ENCODE data around the gene INO80C.
"Not testable (repeated sequence)": the region's sequence is repeated elsewhere in the genome, so short reads cannot be mapped to it uniquely, and the experiment has no call there.

The INO80C gene

GRCh38 chr18:35507192-35507591 lies 9.4 kb upstream of the INO80C start:
- FAIRE-seq (no peak), DNase-seq (ENCODE audit: insufficient read length, low spot score) (no peak)
- no peak for TF ChIP-seq POLR2A (IDR thresholded peaks at IDR 0.05; ENCODE audit: low read depth, low read length)

GRCh38 chr18:35506024-35506712 lies 8.4 kb upstream of the INO80C start:
- no peak for TF ChIP-seq POLR2A (IDR thresholded peaks at IDR 0.05; ENCODE audit: low read depth, low read length)
- no peak for FAIRE-seq
- no peak for DNase-seq (ENCODE audit: insufficient read length, low spot score)

- FAIRE-seq (no peak), DNase-seq (ENCODE audit: insufficient read length, low spot score) (no peak)
- TF ChIP-seq POLR2A (IDR thresholded peaks at IDR 0.05; ENCODE audit: low read depth, low read length) = no peak
Measured at GRCh38 chr18:35504996-35505395, 7.2 kb upstream of the INO80C start.

- no peak for FAIRE-seq
- DNase-seq (ENCODE audit: insufficient read length, low spot score) = no peak
- TF ChIP-seq POLR2A (IDR thresholded peaks at IDR 0.05; ENCODE audit: low read depth, low read length) = no peak
Measured at GRCh38 chr18:35502052-35502451, 4.3 kb upstream of the INO80C start.

GRCh38 chr18:35501369-35501768 lies 3.6 kb upstream of the INO80C start:
- FAIRE-seq (no peak), DNase-seq (ENCODE audit: insufficient read length, low spot score) (no peak)
- no peak for TF ChIP-seq POLR2A (IDR thresholded peaks at IDR 0.05; ENCODE audit: low read depth, low read length)

GRCh38 chr18:35500113-35500512 lies 2.4 kb upstream of the INO80C start:
- FAIRE-seq (no peak), DNase-seq (ENCODE audit: insufficient read length, low spot score) (no peak)
- TF ChIP-seq POLR2A (IDR thresholded peaks at IDR 0.05; ENCODE audit: low read depth, low read length) = no peak

GRCh38 chr18:35497027-35497369 lies 762 bp downstream of the INO80C start:
- TF ChIP-seq POLR2A (IDR thresholded peaks at IDR 0.05; ENCODE audit: low read depth, low read length) = no peak
- no peak for DNase-seq (ENCODE audit: insufficient read length, low spot score)
- FAIRE-seq = no peak

GRCh38 chr18:35495536-35496314 lies 2.0 kb downstream of the INO80C start:
- DNase-seq (ENCODE audit: insufficient read length, low spot score) = no peak
- no peak for TF ChIP-seq POLR2A (IDR thresholded peaks at IDR 0.05; ENCODE audit: low read depth, low read length)
- FAIRE-seq = no peak

- DNase-seq (ENCODE audit: insufficient read length, low spot score) (no peak), FAIRE-seq (no peak)
- TF ChIP-seq POLR2A (IDR thresholded peaks at IDR 0.05; ENCODE audit: low read depth, low read length) = no peak
Measured at GRCh38 chr18:35494251-35495220, 3.2 kb downstream of the INO80C start.

- DNase-seq (ENCODE audit: insufficient read length, low spot score) = no peak
- no peak for TF ChIP-seq POLR2A (IDR thresholded peaks at IDR 0.05; ENCODE audit: low read depth, low read length)
- no peak for FAIRE-seq
Measured at GRCh38 chr18:35491700-35492077, 6.1 kb downstream of the INO80C start.

- DNase-seq (ENCODE audit: insufficient read length, low spot score) (no peak), FAIRE-seq (no peak)
- no peak for TF ChIP-seq POLR2A (IDR thresholded peaks at IDR 0.05; ENCODE audit: low read depth, low read length)
Measured at GRCh38 chr18:35490894-35491699, 6.7 kb downstream of the INO80C start.

- TF ChIP-seq POLR2A (IDR thresholded peaks at IDR 0.05; ENCODE audit: low read depth, low read length) = no peak
- DNase-seq (ENCODE audit: insufficient read length, low spot score) = no peak
- FAIRE-seq = no peak
Measured at GRCh38 chr18:35489913-35490490, 7.8 kb downstream of the INO80C start.

- not testable (repeated sequence) for FAIRE-seq; DNase-seq (ENCODE audit: insufficient read length, low spot score)
Measured at GRCh38 chr18:35489281-35489680, 8.5 kb downstream of the INO80C start.

GRCh38 chr18:35488396-35488795 lies 9.4 kb downstream of the INO80C start:
- DNase-seq (ENCODE audit: insufficient read length, low spot score); FAIRE-seq: not testable (repeated sequence)

GRCh38 chr18:35487525-35487924 lies 10.2 kb downstream of the INO80C start:
- not testable (repeated sequence) for FAIRE-seq

More at GRCh38 chr18:35487525-35487924, 10.2 kb downstream of the INO80C start:
- not testable (repeated sequence) for DNase-seq (ENCODE audit: insufficient read length, low spot score)

Data from H54 (cell line).